ENCODE results near the gene VMP1.
"Not testable (repeated sequence)": the region's sequence is repeated elsewhere in the genome, so short reads cannot be mapped to it uniquely, and the experiment has no call there.

The VMP1 gene

GRCh38 chr17:59786536-59787319 lies 79.3 kb downstream of the VMP1 start:
- no peaks in the 10 kb centered on the region for H3K27me3 ChIP-seq (replicated peaks in 2 of 5; ENCODE audit: control insufficient read depth in 4 of 5, insufficient read depth in 5 of 5, low read length in 4 of 5)
- WGBS (ENCODE audit: insufficient coverage): 0% methylated on average over 2 of the region's 8 CpGs
- peak; percentile 96 to 99 (median 98) for DNase-seq
- H3K27ac ChIP-seq (ENCODE audit: insufficient read depth in 1 of 2, low read depth in 1 of 2, low read length in 2 of 2, poor library complexity in 1 of 2, severe bottlenecking in 2 of 2): peak overlapping the region; percentile 93 to 96
- H3K4me1 ChIP-seq (ENCODE audit: control extremely low read depth in 1 of 4, control insufficient read depth in 4 of 4, insufficient read depth in 4 of 4, low read length in 3 of 4): peaks cover 37 to 79% (median 64%) of the 10 kb centered on the region in 4 experiments
- CTCF ChIA-PET: interaction anchor here (0.7 to 4.5 kb wide), 10 partner anchors 11 to 84 kb away, joined by 3 to 26 read pairs (median 4); no protein-coding TSS in a partner anchor
- H3K36me3 ChIP-seq (ENCODE audit: control insufficient read depth in 4 of 4, insufficient read depth in 4 of 4, low read length in 3 of 4): no peaks in the 10 kb centered on the region
- H3K9me3 ChIP-seq (ENCODE audit: control extremely low read depth in 1 of 5, control insufficient read depth in 4 of 5, insufficient read depth in 2 of 5, low read depth in 1 of 5, low read length in 4 of 5): no peaks in the 10 kb centered on the region
- peak overlapping the region in 6 of 7 experiments; percentile 21 to 65 (median 51) for H3K4me3 ChIP-seq (ENCODE audit: control insufficient read depth in 1 of 7, extremely low read depth in 1 of 7, insufficient read depth in 4 of 7, low read depth in 2 of 7, low read length in 6 of 7)
- POLR2A ChIA-PET: interaction anchor here (1.3 to 2.9 kb wide), 4 partner anchors 39 to 56 kb away, joined by 4 to 21 read pairs (median 12); no protein-coding TSS in a partner anchor

GRCh38 chr17:59789849-59790248 lies 82.4 kb downstream of the VMP1 start:
- H3K9me3 ChIP-seq (ENCODE audit: control extremely low read depth in 1 of 5, control insufficient read depth in 4 of 5, insufficient read depth in 2 of 5, low read depth in 1 of 5, low read length in 4 of 5); H3K36me3 ChIP-seq (ENCODE audit: control insufficient read depth in 4 of 4, insufficient read depth in 4 of 4, low read length in 3 of 4); DNase-seq; H3K27me3 ChIP-seq (replicated peaks in 2 of 5; ENCODE audit: control insufficient read depth in 4 of 5, insufficient read depth in 5 of 5, low read length in 4 of 5); H3K4me3 ChIP-seq (ENCODE audit: control insufficient read depth in 1 of 7, extremely low read depth in 1 of 7, insufficient read depth in 4 of 7, low read depth in 2 of 7, low read length in 6 of 7); H3K27ac ChIP-seq (ENCODE audit: insufficient read depth in 1 of 2, low read depth in 1 of 2, low read length in 2 of 2, poor library complexity in 1 of 2, severe bottlenecking in 2 of 2): not testable (repeated sequence)
- H3K4me1 ChIP-seq (ENCODE audit: control extremely low read depth in 1 of 4, control insufficient read depth in 4 of 4, insufficient read depth in 4 of 4, low read length in 3 of 4): peaks cover 24 to 62% (median 49%) of the 10 kb centered on the region in 4 experiments
- POLR2A ChIA-PET: interaction anchor here (1.0 kb wide), 1 partner anchor 39 kb away, joined by 3 read pairs; no protein-coding TSS in a partner anchor
- 100% methylated on average over 6 of the region's 8 CpGs for WGBS (ENCODE audit: insufficient coverage)
- CTCF ChIA-PET: interaction anchor here (1.6 kb wide), 1 partner anchor 40 kb away, joined by 3 read pairs; no protein-coding TSS in a partner anchor

GRCh38 chr17:59790418-59790817 lies 83.0 kb downstream of the VMP1 start:
- H3K36me3 ChIP-seq (ENCODE audit: control insufficient read depth in 4 of 4, insufficient read depth in 4 of 4, low read length in 3 of 4); H3K27me3 ChIP-seq (replicated peaks in 2 of 5; ENCODE audit: control insufficient read depth in 4 of 5, insufficient read depth in 5 of 5, low read length in 4 of 5); H3K9me3 ChIP-seq (ENCODE audit: control extremely low read depth in 1 of 5, control insufficient read depth in 4 of 5, insufficient read depth in 2 of 5, low read depth in 1 of 5, low read length in 4 of 5); H3K4me3 ChIP-seq (ENCODE audit: control insufficient read depth in 1 of 7, extremely low read depth in 1 of 7, insufficient read depth in 4 of 7, low read depth in 2 of 7, low read length in 6 of 7); DNase-seq; H3K27ac ChIP-seq (ENCODE audit: insufficient read depth in 1 of 2, low read depth in 1 of 2, low read length in 2 of 2, poor library complexity in 1 of 2, severe bottlenecking in 2 of 2); CTCF ChIA-PET: not testable (repeated sequence)
- H3K4me1 ChIP-seq (ENCODE audit: control extremely low read depth in 1 of 4, control insufficient read depth in 4 of 4, insufficient read depth in 4 of 4, low read length in 3 of 4): peaks cover 20 to 56% (median 45%) of the 10 kb centered on the region in 4 experiments
- 93% methylated on average over 3 of the region's 6 CpGs for WGBS (ENCODE audit: insufficient coverage)
- POLR2A ChIA-PET: interaction anchor here (1.0 kb wide), 1 partner anchor 39 kb away, joined by 3 read pairs; no protein-coding TSS in a partner anchor

GRCh38 chr17:59790910-59791309 lies 83.5 kb downstream of the VMP1 start:
- no peak overlapping the region for H3K27ac ChIP-seq (ENCODE audit: insufficient read depth in 1 of 2, low read depth in 1 of 2, low read length in 2 of 2, poor library complexity in 1 of 2, severe bottlenecking in 2 of 2)
- H3K27me3 ChIP-seq (replicated peaks in 2 of 5; ENCODE audit: control insufficient read depth in 4 of 5, insufficient read depth in 5 of 5, low read length in 4 of 5): no peaks in the 10 kb centered on the region
- WGBS (ENCODE audit: insufficient coverage): 100% methylated on average over 2 of the region's 4 CpGs
- H3K9me3 ChIP-seq (ENCODE audit: control extremely low read depth in 1 of 5, control insufficient read depth in 4 of 5, insufficient read depth in 2 of 5, low read depth in 1 of 5, low read length in 4 of 5): no peaks in the 10 kb centered on the region
- ChIA-PET POLR2A (no interaction called here), CTCF (interaction anchor here (0.5 kb wide), 1 partner anchor 41 kb away, joined by 3 read pairs; no protein-coding TSS in a partner anchor)
- peaks cover 20 to 51% (median 41%) of the 10 kb centered on the region in 4 experiments for H3K4me1 ChIP-seq (ENCODE audit: control extremely low read depth in 1 of 4, control insufficient read depth in 4 of 4, insufficient read depth in 4 of 4, low read length in 3 of 4)
- H3K36me3 ChIP-seq (ENCODE audit: control insufficient read depth in 4 of 4, insufficient read depth in 4 of 4, low read length in 3 of 4): peaks cover 0 to 3% (median 0%) of the 10 kb centered on the region in 4 experiments
- no peak overlapping the region for H3K4me3 ChIP-seq (ENCODE audit: control insufficient read depth in 1 of 7, extremely low read depth in 1 of 7, insufficient read depth in 4 of 7, low read depth in 2 of 7, low read length in 6 of 7)
- no peak for DNase-seq

- ChIA-PET POLR2A (interaction anchor here (0.6 kb wide), 1 partner anchor 56 kb away, joined by 3 read pairs; no protein-coding TSS in a partner anchor), CTCF (interaction anchor here (0.5 kb wide), 1 partner anchor 42 kb away, joined by 3 read pairs; no protein-coding TSS in a partner anchor)
- peaks cover 12 to 51% (median 35%) of the 10 kb centered on the region in 4 experiments for H3K4me1 ChIP-seq (ENCODE audit: control extremely low read depth in 1 of 4, control insufficient read depth in 4 of 4, insufficient read depth in 4 of 4, low read length in 3 of 4)
- H3K9me3 ChIP-seq (ENCODE audit: control extremely low read depth in 1 of 5, control insufficient read depth in 4 of 5, insufficient read depth in 2 of 5, low read depth in 1 of 5, low read length in 4 of 5): no peaks in the 10 kb centered on the region
- H3K27me3 ChIP-seq (replicated peaks in 2 of 5; ENCODE audit: control insufficient read depth in 4 of 5, insufficient read depth in 5 of 5, low read length in 4 of 5): no peaks in the 10 kb centered on the region
- peaks cover 0 to 3% (median 0%) of the 10 kb centered on the region in 4 experiments for H3K36me3 ChIP-seq (ENCODE audit: control insufficient read depth in 4 of 4, insufficient read depth in 4 of 4, low read length in 3 of 4)
- 92% methylated on average over 6 of the region's 7 CpGs for WGBS (ENCODE audit: insufficient coverage)
- H3K27ac ChIP-seq (ENCODE audit: insufficient read depth in 1 of 2, low read depth in 1 of 2, low read length in 2 of 2, poor library complexity in 1 of 2, severe bottlenecking in 2 of 2): peak overlapping the region in 1 of 2 experiments; percentile 66
- H3K4me3 ChIP-seq (ENCODE audit: control insufficient read depth in 1 of 7, extremely low read depth in 1 of 7, insufficient read depth in 4 of 7, low read depth in 2 of 7, low read length in 6 of 7): no peak overlapping the region
- DNase-seq: no peak
These were observed 84.4 kb downstream of the VMP1 start for GRCh38 chr17:59791603-59792457.

GRCh38 chr17:59792458-59792823 lies 85.0 kb downstream of the VMP1 start:
- H3K4me3 ChIP-seq (ENCODE audit: control insufficient read depth in 1 of 7, extremely low read depth in 1 of 7, insufficient read depth in 4 of 7, low read depth in 2 of 7, low read length in 6 of 7); H3K9me3 ChIP-seq (ENCODE audit: control extremely low read depth in 1 of 5, control insufficient read depth in 4 of 5, insufficient read depth in 2 of 5, low read depth in 1 of 5, low read length in 4 of 5); H3K36me3 ChIP-seq (ENCODE audit: control insufficient read depth in 4 of 4, insufficient read depth in 4 of 4, low read length in 3 of 4); POLR2A ChIA-PET; DNase-seq; H3K27me3 ChIP-seq (replicated peaks in 2 of 5; ENCODE audit: control insufficient read depth in 4 of 5, insufficient read depth in 5 of 5, low read length in 4 of 5): not testable (repeated sequence)
- Histone ChIP-seq H3K4me1 (ENCODE audit: control extremely low read depth in 1 of 4, control insufficient read depth in 4 of 4, insufficient read depth in 4 of 4, low read length in 3 of 4) (peaks cover 5 to 48% (median 30%) of the 10 kb centered on the region in 4 experiments), H3K27ac (ENCODE audit: insufficient read depth in 1 of 2, low read depth in 1 of 2, low read length in 2 of 2, poor library complexity in 1 of 2, severe bottlenecking in 2 of 2) (peak overlapping the region in 1 of 2 experiments; percentile 66)
- 94% methylated on average over 3 of the region's 10 CpGs for WGBS (ENCODE audit: insufficient coverage)
- CTCF ChIA-PET: interaction anchor here (1.0 to 1.6 kb wide), 2 partner anchors 39 to 65 kb away, joined by 3 read pairs; no protein-coding TSS in a partner anchor
